SK-N-SH (cell line): ENCODE measurements around the gene LIN7A. TPM values are rescaled to one million over a fixed set of nuclear protein-coding genes. Genes with fewer than 3 reads are reported as not detected.
A peak's percentile ranks its signal among the peaks of the same experiment; 100 is the strongest.

Source experiments
- CTCF ChIA-PET: fragments of 300-600, 350-600 bp; formaldehyde crosslinking; extraction: SDS; loops from one replicate; lab custom pipeline; 2021; lab: Yijun Ruan, JAX
- POLR2A ChIA-PET: fragments of 350-600 bp; sonication (Branson Sonifier 250); formaldehyde crosslinking; extraction: SDS; loops from one replicate; lab custom pipeline; 2020; ENCODE audit warnings: antibody characterized with exemption, inconsistent platforms; lab: Yijun Ruan, JAX
- DNase-seq: peaks from one replicate; pipeline ENCODE4 v3.0.0; 2012
- H2AFZ ChIP-seq: fragments of 200-600 bp; sonication (generic); 2 replicates; pipeline ENCODE4 v1.8.1; 2016; ENCODE audit warnings: antibody characterized with exemption, mild to moderate bottlenecking, low read depth
- H3F3A ChIP-seq: fragments of 200-600 bp; sonication (generic); replicated peaks from 2 replicates; pipeline ENCODE3; 2016; ENCODE audit warnings: antibody characterized with exemption, mild to moderate bottlenecking; ENCODE audit not compliant: insufficient read depth
- H3K27ac ChIP-seq, 2 experiments: fragments of 200-500 bp in 1 of 2; fragments of 200-600 bp in 1 of 2; sonication (Bioruptor generic) in 1 of 2; sonication (generic), shearing (Covaris generic) in 1 of 2; 2 replicates each; pipeline versions ENCODE4 v1.5.1 to v1.6.1; 2014 to 2016; ENCODE audit warnings: low read depth in 2 of 2, inconsistent platforms in 1 of 2, low read length in 1 of 2, mild to moderate bottlenecking in 1 of 2, mixed read lengths in 1 of 2
- H3K27me3 ChIP-seq: fragments of 200-600 bp; sonication (generic), shearing (Covaris generic); 2 replicates; pipeline ENCODE4 v1.6.1; 2016; ENCODE audit warnings: mixed run types; ENCODE audit not compliant: insufficient read depth
- H3K36me3 ChIP-seq, 2 experiments: fragments of 200-500 bp in 1 of 2; fragments of 200-600 bp in 1 of 2; sonication (Bioruptor generic) in 1 of 2; sonication (generic) in 1 of 2; replicated peaks in 1 of 2; 2 replicates each; pipeline versions ENCODE3 to v1.5.1; 2014 to 2016; ENCODE audit warnings: low read length in 1 of 2, mild to moderate bottlenecking in 1 of 2; ENCODE audit not compliant: insufficient read depth in 2 of 2, control insufficient read depth in 1 of 2
- H3K4me1 ChIP-seq, 2 experiments: fragments of 200-500 bp in 1 of 2; fragments of 200-600 bp in 1 of 2; sonication (Bioruptor generic) in 1 of 2; sonication (generic), shearing (Covaris generic) in 1 of 2; 2 replicates each; pipeline versions ENCODE4 v1.5.1 to v1.6.1; 2014 to 2016; ENCODE audit warnings: low read depth in 1 of 2, low read length in 1 of 2, mixed run types in 1 of 2; ENCODE audit not compliant: insufficient read depth in 2 of 2, control insufficient read depth in 1 of 2
- H3K4me2 ChIP-seq: fragments of 200-600 bp; sonication (generic), shearing (Covaris generic); 2 replicates; pipeline ENCODE4 v1.6.1; 2017; ENCODE audit warnings: mixed run types
- H3K4me3 ChIP-seq, 2 experiments: fragments of 200-500 bp in 1 of 2; fragments of 200-600 bp in 1 of 2; sonication (Bioruptor generic) in 1 of 2; sonication (generic), shearing (Covaris generic) in 1 of 2; 2 replicates each; pipeline versions ENCODE4 v1.5.1 to v1.8.1; 2014 to 2016; ENCODE audit warnings: low read depth in 2 of 2, inconsistent platforms in 1 of 2, low read length in 1 of 2, mild to moderate bottlenecking in 1 of 2, mixed read lengths in 1 of 2, moderate library complexity in 1 of 2
- H3K79me2 ChIP-seq: fragments of 200-600 bp; sonication (generic); 2 replicates; pipeline ENCODE4 v1.8.1; 2017; ENCODE audit warnings: mild to moderate bottlenecking; ENCODE audit not compliant: insufficient read depth
- H3K9ac ChIP-seq: fragments of 200-600 bp; sonication (generic); 2 replicates; pipeline ENCODE4 v1.6.1; 2017; ENCODE audit warnings: mixed run types
- H3K9me2 ChIP-seq: fragments of 200-600 bp; sonication (generic); 2 replicates; pipeline ENCODE4 v1.6.1; 2017; ENCODE audit warnings: mixed run types
- H3K9me3 ChIP-seq: fragments of 200-600 bp; sonication (generic); 2 replicates; pipeline ENCODE4 v1.6.1; 2017; ENCODE audit warnings: mixed run types, mild to moderate bottlenecking, moderate library complexity
- H4K20me1 ChIP-seq: fragments of 200-600 bp; sonication (generic); 2 replicates; pipeline ENCODE4 v1.6.1; 2017; ENCODE audit warnings: mild to moderate bottlenecking, mixed run types; ENCODE audit not compliant: insufficient read depth
- CTCF ChIP-seq: fragments of 200-600 bp; sonication (generic); IDR thresholded peaks from 2 replicates; pipeline ENCODE4 v1.6.1; 2017; ENCODE audit warnings: antibody characterized with exemption, mild to moderate bottlenecking, moderate library complexity
- EZH2phosphoT487 ChIP-seq: fragments of 200-600 bp; sonication (generic); IDR thresholded peaks from 2 replicates; pipeline ENCODE4 v1.6.1; 2017; ENCODE audit warnings: low read depth, mixed run types, mild to moderate bottlenecking, antibody characterized with exemption, moderate library complexity, borderline replicate concordance
- IRF3 ChIP-seq: fragments of 150-350 bp; IDR thresholded peaks from 2 replicates; pipeline ENCODE4 v1.6.1; 2016; ENCODE audit warnings: mild to moderate bottlenecking, low read depth, low read length
- MEF2A ChIP-seq: IDR thresholded peaks from 2 replicates; pipeline ENCODE4 v1.4.0; 2012; ENCODE audit warnings: low read depth, borderline replicate concordance
- NFIC ChIP-seq: IDR thresholded peaks from 2 replicates; pipeline ENCODE4 v1.4.0; 2012; ENCODE audit warnings: borderline replicate concordance
- PBX3 ChIP-seq: IDR thresholded peaks from 2 replicates; pipeline ENCODE4; 2012
- POLR2AphosphoS5 ChIP-seq: IDR thresholded peaks from 2 replicates; pipeline ENCODE4 v1.6.1; 2012; ENCODE audit warnings: low read depth, low read length
- RAD21 ChIP-seq: IDR thresholded peaks from 2 replicates; pipeline ENCODE4 v1.6.1; 2012; ENCODE audit warnings: mild to moderate bottlenecking, low read length
- REST ChIP-seq: IDR thresholded peaks from 2 replicates; pipeline ENCODE4 v1.6.1; 2012; ENCODE audit warnings: mild to moderate bottlenecking, low read depth, low read length, moderate library complexity
- RFX5 ChIP-seq: IDR thresholded peaks from 2 replicates; pipeline ENCODE4 v1.6.1; 2012; ENCODE audit warnings: mild to moderate bottlenecking, improper control_type of control experiment, low read length
- RXRA ChIP-seq: IDR thresholded peaks from 2 replicates; pipeline ENCODE4 v1.4.0; 2012; ENCODE audit warnings: low read depth, mild to moderate bottlenecking, borderline replicate concordance
- SIN3A ChIP-seq: IDR thresholded peaks from 2 replicates; pipeline ENCODE4 v1.6.1; 2012; ENCODE audit warnings: low read depth, mild to moderate bottlenecking, low read length, moderate library complexity, borderline replicate concordance
- SMC3 ChIP-seq: IDR thresholded peaks from 2 replicates; pipeline ENCODE4 v1.6.1; 2012; ENCODE audit warnings: low read depth, low read length, improper control_type of control experiment
- TAF1 ChIP-seq: IDR thresholded peaks from 2 replicates; pipeline ENCODE4 v1.6.1; 2012; ENCODE audit warnings: low read depth, mild to moderate bottlenecking, low read length, moderate library complexity, borderline replicate concordance
- TEAD4 ChIP-seq: IDR thresholded peaks from 2 replicates; pipeline ENCODE4 v1.4.0; 2012; ENCODE audit warnings: mild to moderate bottlenecking, borderline replicate concordance; ENCODE audit not compliant: insufficient read depth
- YY1 ChIP-seq: IDR thresholded peaks from 2 replicates; pipeline ENCODE4 v1.4.0; 2012; ENCODE audit warnings: low read depth, mild to moderate bottlenecking
- ZBTB33 ChIP-seq: IDR thresholded peaks from 2 replicates; pipeline ENCODE4 v1.4.0; 2012; ENCODE audit warnings: low read depth, borderline replicate concordance
- WGBS: methylation state at CpG from one replicate; pipeline ENCODE4 v1.1.6; 2017; ENCODE audit warnings: low lambda C conversion rate; 5-methylcytosine and 5-hydroxymethylcytosine counted together
- polyA plus RNA-seq, 3 experiments: library from polyadenylated mRNA; depleted of rRNA; stranded (reverse); fragments of >200 nt; gene quantifications; 2 replicates each; pipeline ENCODE4 v1.2.3, GENCODE V29; 2012

The LIN7A gene
- polyA plus RNA-seq, 1 of the 3 experiments (the other 2 are of a cell fraction): not detected

GRCh38 chr12:80837342-80837978 lies 100.3 kb downstream of the LIN7A start:
- Histone ChIP-seq H3K79me2 (no peaks in the 10 kb centered on the region), H3K4me2 (no peak overlapping the region), H3K27ac (no peak overlapping the region), H3K9me2 (no peaks in the 10 kb centered on the region), H3K9me3 (no peaks in the 10 kb centered on the region), H2AFZ (no peak overlapping the region), H3K4me3 (peak overlapping the region in 1 of 2 experiments; percentile 21; a peak in 1 of 4 replicates), H3K27me3 (peaks cover 6% of the 10 kb centered on the region; the same call in 1 of the 2 replicates), H4K20me1 (no peaks in the 10 kb centered on the region), H3K4me1 (no peaks in the 10 kb centered on the region), H3K36me3 (no peaks in the 10 kb centered on the region), H3F3A (no peaks in the 10 kb centered on the region), H3K9ac (no peak overlapping the region)
- POLR2A ChIA-PET: no interaction called here
- CTCF ChIA-PET: interaction anchor here (0.6 to 2.2 kb wide), 22 partner anchors 9 to 521 kb away, joined by 3 to 18 read pairs (median 4); no protein-coding TSS in a partner anchor
- TF ChIP-seq RXRA (no peak), ZBTB33 (no peak), TAF1 (no peak), RAD21 (peak; percentile 56), EZH2phosphoT487 (no peak), SMC3 (peak; percentile 32; the same call in 1 of the 2 replicates), PBX3 (no peak), YY1 (no peak), MEF2A (no peak), REST (no peak), POLR2AphosphoS5 (no peak), IRF3 (no peak), NFIC (no peak), TEAD4 (no peak), RFX5 (no peak), CTCF (peak; percentile 69), SIN3A (no peak)
- DNase-seq: peak; percentile 17
- WGBS: 4% methylated on average over 5 of the region's 5 CpGs
